Measurements from ENCODE around the gene TMEM185A. TPM values are rescaled to one million over a fixed set of nuclear protein-coding genes. Genes with fewer than 3 reads are reported as not detected.

Gene TMEM185A
- total RNA-seq, 1 donor from 2014 or later: 38.4 TPM

Other genes starting within 250 kb of the TMEM185A start
- gene IDS, start 126.5 kb downstream of the TMEM185A start, total RNA-seq: 130 TPM
- 12.8 TPM for gene EOLA1, start 90.8 kb downstream of the TMEM185A start, total RNA-seq
- not detected for gene HSFX3, start 81.9 kb downstream of the TMEM185A start, total RNA-seq
- gene MAGEA9B, start 44.3 kb downstream of the TMEM185A start, total RNA-seq: under 0.01 TPM
- gene HSFX2, start 36.5 kb downstream of the TMEM185A start, total RNA-seq: not detected
- gene MAGEA11, start 80.3 kb upstream of the TMEM185A start, total RNA-seq: not detected
- gene HSFX1, start 142.3 kb upstream of the TMEM185A start, total RNA-seq: 3.0 TPM
- not detected for gene MAGEA9, start 150.1 kb upstream of the TMEM185A start, total RNA-seq
- gene MAGEA8, start 249.4 kb upstream of the TMEM185A start, total RNA-seq: not detected

All from temporal lobe (tissue), 1 donor.